GM12864 (cell line): ENCODE measurements around the gene PPP1R14B.

Source experiments
- DNase-seq: peaks from one replicate; pipeline ENCODE4 v3.0.0-alpha.2; 2011; ENCODE audit warnings: low read depth
- H3K4me3 ChIP-seq: 2 replicates; pipeline ENCODE4 v1.5.1; 2011; ENCODE audit warnings: mild to moderate bottlenecking, low read depth, low read length, control low read depth
- TF ChIP-seq, protein P1 (sequence below): IDR thresholded peaks from 2 replicates; pipeline ENCODE4 v1.5.1; 2011; ENCODE audit warnings: low read depth, mild to moderate bottlenecking, moderate library complexity, low read length, control low read depth, inconsistent platforms; ENCODE audit errors: missing control alignments

The PPP1R14B gene

DNA sequence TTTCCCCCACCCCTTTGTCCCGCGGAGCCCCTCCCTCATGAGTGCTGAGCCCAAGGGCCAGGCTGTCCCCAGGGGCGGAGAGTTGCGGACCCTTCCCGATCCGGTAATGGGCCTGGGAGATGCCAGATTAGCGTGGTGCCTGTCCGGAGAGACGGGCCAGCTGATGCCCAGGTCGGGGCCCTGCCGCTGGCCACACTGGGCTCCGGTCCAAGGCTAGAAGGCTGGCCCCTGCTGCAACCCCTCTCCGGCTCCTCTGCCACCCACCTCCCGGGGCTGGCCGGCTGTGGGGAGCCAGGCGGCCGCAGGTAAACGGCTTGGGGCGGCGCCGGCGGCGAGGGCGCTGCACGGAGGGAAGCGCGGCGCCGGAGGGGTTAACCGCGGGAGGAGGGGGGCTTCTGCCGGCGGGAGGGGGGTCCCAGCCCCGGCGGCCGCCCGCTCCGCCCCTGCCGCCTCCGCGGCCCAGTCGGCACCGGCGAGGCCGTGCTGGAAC, 44.6 kb upstream of the PPP1R14B start, which contains the start of gene KCNK4:
Gene KCNK4, plus strand, starts transcription at position 41 of the 490 bp plus-strand sequence. CDS start 1,717 bp downstream, outside the sequence.
- TF ChIP-seq, protein P1, sequence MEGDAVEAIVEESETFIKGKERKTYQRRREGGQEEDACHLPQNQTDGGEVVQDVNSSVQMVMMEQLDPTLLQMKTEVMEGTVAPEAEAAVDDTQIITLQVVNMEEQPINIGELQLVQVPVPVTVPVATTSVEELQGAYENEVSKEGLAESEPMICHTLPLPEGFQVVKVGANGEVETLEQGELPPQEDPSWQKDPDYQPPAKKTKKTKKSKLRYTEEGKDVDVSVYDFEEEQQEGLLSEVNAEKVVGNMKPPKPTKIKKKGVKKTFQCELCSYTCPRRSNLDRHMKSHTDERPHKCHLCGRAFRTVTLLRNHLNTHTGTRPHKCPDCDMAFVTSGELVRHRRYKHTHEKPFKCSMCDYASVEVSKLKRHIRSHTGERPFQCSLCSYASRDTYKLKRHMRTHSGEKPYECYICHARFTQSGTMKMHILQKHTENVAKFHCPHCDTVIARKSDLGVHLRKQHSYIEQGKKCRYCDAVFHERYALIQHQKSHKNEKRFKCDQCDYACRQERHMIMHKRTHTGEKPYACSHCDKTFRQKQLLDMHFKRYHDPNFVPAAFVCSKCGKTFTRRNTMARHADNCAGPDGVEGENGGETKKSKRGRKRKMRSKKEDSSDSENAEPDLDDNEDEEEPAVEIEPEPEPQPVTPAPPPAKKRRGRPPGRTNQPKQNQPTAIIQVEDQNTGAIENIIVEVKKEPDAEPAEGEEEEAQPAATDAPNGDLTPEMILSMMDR: no peak
- no peak within 1 kb of the TSS; the same call in 1 of the 2 replicates for H3K4me3 ChIP-seq
- DNase-seq: no peak

- H3K4me3 ChIP-seq: no peak overlapping the region
Observed at GRCh38 chr11:64290352-64291261, 43.9 kb upstream of the PPP1R14B start.

GRCh38 chr11:64289002-64289564, 42.3 kb upstream of the PPP1R14B start:
- no peak overlapping the region for H3K4me3 ChIP-seq
- no peak for DNase-seq
- TF ChIP-seq, protein P1: no peak

More at GRCh38 chr11:64290352-64291261, 43.9 kb upstream of the PPP1R14B start:
- no peak for DNase-seq
- TF ChIP-seq, protein P1: no peak

- no peak overlapping the region for H3K4me3 ChIP-seq
- TF ChIP-seq, protein P1: no peak
- DNase-seq: no peak
Observed at GRCh38 chr11:64288353-64288750, 41.6 kb upstream of the PPP1R14B start.

GRCh38 chr11:64287676-64288352, 41.1 kb upstream of the PPP1R14B start:
- no peak overlapping the region for H3K4me3 ChIP-seq
- TF ChIP-seq, protein P1: no peak
- no peak for DNase-seq

- DNase-seq: no peak
- H3K4me3 ChIP-seq: no peak overlapping the region
- TF ChIP-seq, protein P1: no peak
Observed at GRCh38 chr11:64286801-64287159, 40.0 kb upstream of the PPP1R14B start.
